HCT116 (cell line): ENCODE data around the gene TNIK. TPM values are rescaled to one million over a fixed set of nuclear protein-coding genes. Genes with fewer than 3 reads are reported as not detected.

ENCODE experiments used
- ATAC-seq: fragments of 200-7000 bp; cut with Tn5 transposase; 2 replicates; pipeline ENCODE4 v1.9.1; 2020; ENCODE audit warnings: mild to moderate bottlenecking, moderate library complexity
- BruUV-seq: library from RNA; stranded (reverse); fragments of 400-500 nt; replicated peaks from 2 replicates; lab custom pipeline; 2021; lab: Mats Ljungman, UMichigan
- CTCF ChIA-PET: fragments of 300-600 bp; sonication (Branson Sonifier 250); formaldehyde crosslinking; loops from one replicate; lab custom pipeline; 2021; ENCODE audit warnings: antibody characterized with exemption; lab: Charles Lee
- POLR2A ChIA-PET: fragments of 300-600, 350-600 bp; sonication (Branson Sonifier 250); formaldehyde crosslinking; loops from one replicate; lab custom pipeline; 2021; ENCODE audit warnings: antibody characterized with exemption; lab: Charles Lee
- RAD21 ChIA-PET, 2 experiments: fragments of 300-600 bp; sonication (Branson Sonifier 250); formaldehyde crosslinking; loops; one replicate each; lab custom pipeline; 2023; ENCODE audit warnings: low total read pairs in 2 of 2; ENCODE audit not compliant: uncharacterized antibody in 2 of 2, unreplicated experiment in 2 of 2, low non-redundant PET in 1 of 2; lab: Charles Lee
- DNase-seq: peaks from one replicate; pipeline ENCODE4 v3.0.0-alpha.2; 2010; ENCODE audit warnings: low read depth, low spot score
- H2AFZ ChIP-seq: fragments of 200-600 bp; shearing (Covaris generic), sonication (generic); 2 replicates; pipeline ENCODE4 v1.6.1; 2017; ENCODE audit warnings: low read depth, mixed run types, mixed read lengths, antibody characterized with exemption, low read length; ENCODE audit not compliant: poor library complexity, severe bottlenecking
- H3K27ac ChIP-seq: 2 replicates; pipeline ENCODE4 v1.5.1; 2012; ENCODE audit warnings: low read depth, low read length
- H3K27me3 ChIP-seq: fragments of 200-600 bp; sonication (generic); 2 replicates; pipeline ENCODE4 v1.6.1; 2016; ENCODE audit warnings: mixed run types, low read length, mixed read lengths; ENCODE audit not compliant: insufficient read depth
- H3K36me3 ChIP-seq, 2 experiments: fragments of 200-500 bp in 1 of 2; fragments of 200-600 bp in 1 of 2; sonication (Bioruptor generic) in 1 of 2; sonication (generic) in 1 of 2; 2 replicates each; pipeline versions ENCODE4 v1.5.1 to v1.6.1; 2014 to 2016; ENCODE audit warnings: low read length in 2 of 2, inconsistent platforms in 1 of 2, mixed read lengths in 1 of 2, mixed run types in 1 of 2; ENCODE audit not compliant: insufficient read depth in 2 of 2, control insufficient read depth in 1 of 2
- H3K4me1 ChIP-seq, 2 experiments: fragments of 200-600 bp in 1 of 2; sonication (generic) in 1 of 2; 2 replicates each; pipeline versions ENCODE4 v1.5.1 to v1.6.1; 2012 to 2017; ENCODE audit warnings: low read length in 2 of 2, inconsistent platforms in 1 of 2, mild to moderate bottlenecking in 1 of 2, mixed read lengths in 1 of 2, mixed run types in 1 of 2, moderate library complexity in 1 of 2; ENCODE audit not compliant: insufficient read depth in 2 of 2, control insufficient read depth in 1 of 2
- H3K4me2 ChIP-seq: fragments of 200-600 bp; sonication (generic); 2 replicates; pipeline ENCODE4 v1.6.1; 2017; ENCODE audit warnings: mixed run types, low read length, mixed read lengths
- H3K4me3 ChIP-seq, 2 experiments: fragments of 200-600 bp in 1 of 2; sonication (generic) in 1 of 2; replicated peaks in 1 of 2; 2 replicates each; pipeline ENCODE4 v1.5.1; 2011 to 2016; ENCODE audit warnings: low read length in 2 of 2, control low read depth in 1 of 2, low read depth in 1 of 2, mild to moderate bottlenecking in 1 of 2, mixed read lengths in 1 of 2, mixed run types in 1 of 2
- H3K79me2 ChIP-seq: fragments of 200-600 bp; sonication (generic); 2 replicates; pipeline ENCODE4 v1.6.1; 2017; ENCODE audit warnings: mild to moderate bottlenecking, mixed run types, low read length, moderate library complexity, mixed read lengths; ENCODE audit not compliant: insufficient read depth
- H3K9ac ChIP-seq: fragments of 200-600 bp; sonication (generic); 2 replicates; pipeline ENCODE4 v1.6.1; 2016; ENCODE audit warnings: low read length, mixed read lengths
- H3K9me2 ChIP-seq: fragments of 200-600 bp; sonication (generic), shearing (Covaris generic); 2 replicates; pipeline ENCODE4 v1.6.1; 2017; ENCODE audit warnings: mixed run types, mild to moderate bottlenecking, moderate library complexity; ENCODE audit not compliant: insufficient read depth
- H3K9me3 ChIP-seq, 2 experiments: fragments of 200-500 bp in 1 of 2; fragments of 200-600 bp in 1 of 2; sonication (Bioruptor generic) in 1 of 2; sonication (generic) in 1 of 2; 2 replicates each; pipeline ENCODE4 v1.6.1; 2014 to 2017; ENCODE audit warnings: low read length in 2 of 2, mixed read lengths in 2 of 2, inconsistent platforms in 1 of 2, low read depth in 1 of 2, mild to moderate bottlenecking in 1 of 2, mixed run types in 1 of 2, moderate library complexity in 1 of 2; ENCODE audit not compliant: control insufficient read depth in 1 of 2, insufficient read depth in 1 of 2
- H4K20me1 ChIP-seq: fragments of 200-600 bp; sonication (generic), shearing (Covaris generic); 2 replicates; pipeline ENCODE4 v1.6.1; 2017; ENCODE audit warnings: mixed run types, mild to moderate bottlenecking, moderate library complexity; ENCODE audit not compliant: insufficient read depth
- CBX3 ChIP-seq: IDR thresholded peaks from 2 replicates; pipeline ENCODE4 v1.6.1; 2012; ENCODE audit warnings: low read depth
- CEBPB ChIP-seq: IDR thresholded peaks from 2 replicates; pipeline ENCODE4 v1.6.1; 2012; ENCODE audit warnings: low read depth
- ELF1 ChIP-seq: IDR thresholded peaks from 2 replicates; pipeline ENCODE4 v1.6.1; 2012; ENCODE audit warnings: low read depth, borderline replicate concordance
- POLR2A ChIP-seq: IDR thresholded peaks from 2 replicates; pipeline ENCODE4 v1.7.0; 2011; ENCODE audit warnings: borderline replicate concordance; ENCODE audit not compliant: insufficient read depth, insufficient read length; ENCODE audit errors: extremely low read depth
- RAD21 ChIP-seq: IDR thresholded peaks from 2 replicates; pipeline ENCODE4 v1.6.1; 2012; ENCODE audit warnings: low read depth, mild to moderate bottlenecking
- SP1 ChIP-seq: IDR thresholded peaks from 2 replicates; pipeline ENCODE4 v1.6.1; 2012; ENCODE audit warnings: low read depth
- SRF ChIP-seq: IDR thresholded peaks from 2 replicates; pipeline ENCODE4 v1.6.1; 2012; ENCODE audit warnings: low read depth
- TCF7L2 ChIP-seq: IDR thresholded peaks from 2 replicates; pipeline ENCODE4 v1.7.0; 2011; ENCODE audit warnings: borderline replicate concordance, inconsistent platforms; ENCODE audit not compliant: insufficient read depth, insufficient read length; ENCODE audit errors: extremely low read depth
- intact Hi-C: fragments of 100-400 bp; cut with micrococcal nuclease; formaldehyde crosslinking; loops from 2 replicates; pipeline ENCODE4 v1.10.0; 2022
- total RNA-seq: library from RNA; stranded (reverse); gene quantifications from one replicate; pipeline ENCODE4 v1.2.1, GENCODE V29; 2021; ENCODE audit not compliant: unreplicated experiment
- TF ChIP-seq, protein P1 (sequence below): IDR thresholded peaks from 2 replicates; pipeline ENCODE4 v1.6.1; 2012
- TF ChIP-seq, protein P2 (sequence below): IDR thresholded peaks from 2 replicates; pipeline ENCODE4 v1.6.1; 2011; ENCODE audit warnings: mild to moderate bottlenecking, low read length, moderate library complexity; ENCODE audit not compliant: insufficient replicate concordance; ENCODE audit errors: extremely low read depth

TNIK gene
- total RNA-seq, 1 experiment from 2014 or later = 24.1 TPM

DNA sequence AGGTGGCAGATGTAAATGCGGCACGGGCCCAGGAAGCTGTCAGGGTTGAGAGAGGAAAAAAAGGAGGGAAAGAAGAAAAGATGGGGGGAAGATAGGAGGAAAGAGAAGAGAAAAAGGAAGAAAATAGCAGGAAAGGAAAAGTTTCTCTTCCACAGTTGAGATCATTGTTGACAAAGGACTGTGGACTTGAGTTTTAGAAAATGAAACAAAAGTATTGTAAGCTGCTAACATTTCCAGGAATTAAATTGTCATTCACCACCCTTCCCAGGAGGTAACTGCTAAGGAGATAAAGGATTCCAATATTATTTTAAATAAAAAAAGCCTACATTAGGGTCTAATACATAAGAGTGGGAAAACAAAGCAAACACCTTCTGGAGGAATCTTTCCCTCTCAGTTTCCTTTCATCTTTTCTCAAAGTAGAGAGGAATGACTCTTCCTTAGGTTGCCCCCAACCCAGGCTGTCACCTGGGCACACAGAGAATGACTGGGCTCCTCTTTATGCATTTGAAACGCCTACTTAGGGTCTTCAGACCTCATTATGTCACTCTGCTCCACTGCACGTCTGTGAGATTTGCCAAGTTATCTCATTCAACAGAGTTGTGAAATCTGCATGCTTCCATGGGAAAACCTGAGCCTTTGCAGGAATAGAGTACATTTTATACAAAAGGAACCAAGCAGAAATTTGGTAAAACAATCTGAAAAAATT is 194.0 kb downstream of the TNIK start:
- DNase-seq = no peak

DNA sequence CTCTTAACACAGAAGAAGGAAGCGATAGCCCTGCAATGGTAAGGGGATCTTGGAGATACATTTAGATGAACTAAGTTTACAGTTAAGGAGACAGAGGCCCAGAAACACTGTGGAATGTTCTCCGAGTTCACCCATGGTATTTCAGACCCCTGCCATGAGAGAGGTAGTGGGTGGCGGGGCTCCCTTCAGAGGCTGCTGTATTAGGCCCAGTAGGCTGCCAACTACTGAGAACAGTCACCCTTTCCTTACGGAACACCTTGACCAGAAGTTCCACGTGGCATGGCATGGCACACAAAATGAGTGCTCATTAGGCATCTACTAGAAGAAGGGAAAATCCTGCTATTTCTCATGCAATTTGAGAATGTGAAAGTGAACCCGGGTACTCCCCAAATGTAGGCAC is 195.4 kb downstream of the TNIK start:
- Histone ChIP-seq H3K36me3 (no peaks in the 10 kb centered on the region), H3K9ac (no peak overlapping the region), H3K9me3 (no peaks in the 10 kb centered on the region), H3K4me2 (no peak overlapping the region), H3K79me2 (no peaks in the 10 kb centered on the region), H3K9me2 (no peaks in the 10 kb centered on the region), H3K4me1 (peaks cover 36 to 38% of the 10 kb centered on the region in 2 experiments), H3K27me3 (no peaks in the 10 kb centered on the region), H3K27ac (no peak overlapping the region), H3K4me3 (no peak overlapping the region), H2AFZ (no peak overlapping the region), H4K20me1 (no peaks in the 10 kb centered on the region)
- ChIA-PET POLR2A (no interaction called here), RAD21 (no interaction called here), CTCF (no interaction called here)
- BruUV-seq = no TSS peak
- ATAC-seq (no peak), DNase-seq (no peak)
- intact Hi-C loops = no loop called here
- no peak for TF ChIP-seq CEBPB
- TF ChIP-seq SP1 = no peak
- no peak for TF ChIP-seq SRF
- no peak for TF ChIP-seq TCF7L2
- no peak for TF ChIP-seq RAD21
- TF ChIP-seq, protein P1, sequence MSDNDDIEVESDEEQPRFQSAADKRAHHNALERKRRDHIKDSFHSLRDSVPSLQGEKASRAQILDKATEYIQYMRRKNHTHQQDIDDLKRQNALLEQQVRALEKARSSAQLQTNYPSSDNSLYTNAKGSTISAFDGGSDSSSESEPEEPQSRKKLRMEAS = no peak
- TF ChIP-seq, protein P2, sequence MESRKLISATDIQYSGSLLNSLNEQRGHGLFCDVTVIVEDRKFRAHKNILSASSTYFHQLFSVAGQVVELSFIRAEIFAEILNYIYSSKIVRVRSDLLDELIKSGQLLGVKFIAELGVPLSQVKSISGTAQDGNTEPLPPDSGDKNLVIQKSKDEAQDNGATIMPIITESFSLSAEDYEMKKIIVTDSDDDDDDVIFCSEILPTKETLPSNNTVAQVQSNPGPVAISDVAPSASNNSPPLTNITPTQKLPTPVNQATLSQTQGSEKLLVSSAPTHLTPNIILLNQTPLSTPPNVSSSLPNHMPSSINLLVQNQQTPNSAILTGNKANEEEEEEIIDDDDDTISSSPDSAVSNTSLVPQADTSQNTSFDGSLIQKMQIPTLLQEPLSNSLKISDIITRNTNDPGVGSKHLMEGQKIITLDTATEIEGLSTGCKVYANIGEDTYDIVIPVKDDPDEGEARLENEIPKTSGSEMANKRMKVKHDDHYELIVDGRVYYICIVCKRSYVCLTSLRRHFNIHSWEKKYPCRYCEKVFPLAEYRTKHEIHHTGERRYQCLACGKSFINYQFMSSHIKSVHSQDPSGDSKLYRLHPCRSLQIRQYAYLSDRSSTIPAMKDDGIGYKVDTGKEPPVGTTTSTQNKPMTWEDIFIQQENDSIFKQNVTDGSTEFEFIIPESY = no peak
- no peak for TF ChIP-seq POLR2A
- TF ChIP-seq ELF1 = no peak

More for the DNA sequence above, 194.0 kb downstream of the TNIK start:
- RAD21 ChIA-PET = no interaction called here
- intact Hi-C loops = no loop called here
- TF ChIP-seq, protein P2 = no peak
- no peak for TF ChIP-seq CBX3
- H3K27ac ChIP-seq = no peak overlapping the region
- BruUV-seq = no TSS peak
- H3K4me2 ChIP-seq = no peak overlapping the region
- no peaks in the 10 kb centered on the region for H3K36me3 ChIP-seq
- POLR2A ChIA-PET = no interaction called here
- H3K27me3 ChIP-seq = no peaks in the 10 kb centered on the region
- H4K20me1 ChIP-seq = no peaks in the 10 kb centered on the region
- H3K9me2 ChIP-seq = no peaks in the 10 kb centered on the region
- H3K79me2 ChIP-seq = no peaks in the 10 kb centered on the region
- H3K4me3 ChIP-seq = no peak overlapping the region
- peaks cover 21 to 24% of the 10 kb centered on the region in 2 experiments for H3K4me1 ChIP-seq
- no peak overlapping the region for H3K9ac ChIP-seq
- no peak overlapping the region for H2AFZ ChIP-seq
- no peaks in the 10 kb centered on the region for H3K9me3 ChIP-seq
- no peak for ATAC-seq
- CTCF ChIA-PET = no interaction called here
